Measurements from ENCODE around the gene SHLD3. TPM values are rescaled to one million over a fixed set of nuclear protein-coding genes. Genes with fewer than 3 reads are reported as not detected.

SHLD3 gene
- total and polyA plus RNA-seq, 11 donors: 1.3 to 2.8 (median 2.0) TPM

- DNase-seq: peak; percentile 93 to 95 (median 94)
- Histone ChIP-seq H3K4me1 (peaks cover 0 to 37% (median 29%) of the 10 kb centered on the region in 12 donors), H3K36me3 (peaks cover 0 to 12% (median 7%) of the 10 kb centered on the region in 9 donors), H3K27me3 (no peaks in the 10 kb centered on the region), H3K9me3 (no peaks in the 10 kb centered on the region), H3K4me3 (peak within 1 kb of the TSS; percentile 60 to 96 (median 76)), H3K27ac (peak within 1 kb of the TSS; percentile 65 to 94 (median 91))
- TF ChIP-seq POLR2A (IDR thresholded peaks at IDR 0.05) (peak in 1 of 2 donors; percentile 40), CTCF (IDR thresholded peaks at IDR 0.05) (no peak)
- ATAC-seq: peak; percentile 98 to 99 (median 99)
- intact Hi-C loops (cut with DNase I): no loop called here
- WGBS, 4 donors: 0 to 1% (median 0%) methylated on average over 23 to 32 of the region's 32 CpGs
Observed at GRCh38 chr5:65624025-65624570, 729 bp upstream of the SHLD3 start, which contains the start of gene TRIM23. Gene TRIM23, minus strand, starts transcription at chr5:65624333. Its CDS starts 59 bp downstream, at chr5:65624274.

GRCh38 chr5:65625743-65626142 is 916 bp downstream of the SHLD3 start:
- peak overlapping the region in 2 of 12 donors; percentile 92 to 93 for H3K27ac ChIP-seq
- DNase-seq (no peak), ATAC-seq (no peak)
- intact Hi-C loops (cut with DNase I): loop anchor here in 1 of 10 donors (5.0 kb wide), 1 partner anchor 92 kb away; no protein-coding TSS in a partner anchor
- 63 to 70% (median 68%) methylated on average over 6 of the region's 6 CpGs for WGBS, 4 donors
- no peaks in the 10 kb centered on the region for H3K27me3 ChIP-seq
- H3K36me3 ChIP-seq: peaks cover 0 to 21% (median 18%) of the 10 kb centered on the region in 9 donors
- H3K9me3 ChIP-seq: no peaks in the 10 kb centered on the region
- peak overlapping the region; percentile 60 to 96 (median 76) for H3K4me3 ChIP-seq
- no peak for TF ChIP-seq POLR2A (IDR thresholded peaks at IDR 0.05)
- H3K4me1 ChIP-seq: peaks cover 0 to 37% (median 29%) of the 10 kb centered on the region in 12 donors

- Histone ChIP-seq H3K4me1 (peaks cover 0 to 6% (median 3%) of the 10 kb centered on the region in 12 donors), H3K27me3 (no peaks in the 10 kb centered on the region), H3K9me3 (no peaks in the 10 kb centered on the region), H3K27ac (no peak overlapping the region), H3K36me3 (peaks cover 0 to 32% (median 23%) of the 10 kb centered on the region in 9 donors), H3K4me3 (no peak overlapping the region)
- ATAC-seq (no peak), DNase-seq (no peak)
- TF ChIP-seq POLR2A (IDR thresholded peaks at IDR 0.05): no peak
- intact Hi-C loops (cut with DNase I): no loop called here
Observed at GRCh38 chr5:65630981-65631380, 6.2 kb downstream of the SHLD3 start.

GRCh38 chr5:65640240-65640639 is 15.4 kb downstream of the SHLD3 start:
- TF ChIP-seq CTCF (IDR thresholded peaks at IDR 0.05): no peak
- TF ChIP-seq POLR2A (IDR thresholded peaks at IDR 0.05): no peak

GRCh38 chr5:65646938-65647337 is 22.1 kb downstream of the SHLD3 start:
- intact Hi-C loops (cut with DNase I): no loop called here
- peaks cover 0 to 76% (median 45%) of the 10 kb centered on the region in 9 donors for H3K36me3 ChIP-seq
- DNase-seq: no peak
- TF ChIP-seq POLR2A (IDR thresholded peaks at IDR 0.05) (no peak), CTCF (IDR thresholded peaks at IDR 0.05) (no peak)
- 88 to 90% (median 89%) methylated on average over 2 of the region's 2 CpGs for WGBS, 4 donors
- H3K4me1 ChIP-seq: no peaks in the 10 kb centered on the region
- H3K27me3 ChIP-seq: no peaks in the 10 kb centered on the region
- H3K4me3 ChIP-seq: no peak overlapping the region
- ATAC-seq: no peak
- no peak overlapping the region for H3K27ac ChIP-seq
- H3K9me3 ChIP-seq: no peaks in the 10 kb centered on the region

More at GRCh38 chr5:65640240-65640639, 15.4 kb downstream of the SHLD3 start:
- no peaks in the 10 kb centered on the region for H3K9me3 ChIP-seq
- H3K36me3 ChIP-seq: peaks cover 0 to 86% (median 66%) of the 10 kb centered on the region in 9 donors
- DNase-seq (no peak), ATAC-seq (no peak)
- H3K27me3 ChIP-seq: no peaks in the 10 kb centered on the region
- no peak overlapping the region for H3K4me3 ChIP-seq
- H3K27ac ChIP-seq: no peak overlapping the region
- H3K4me1 ChIP-seq: no peaks in the 10 kb centered on the region
- intact Hi-C loops (cut with DNase I): no loop called here
- 92 to 98% (median 96%) methylated on average over 4 of the region's 4 CpGs for WGBS, 4 donors

All from heart left ventricle (tissue), 16 donors.